22Rv1 (cell line): ENCODE results near the gene PWWP2B.
"Not testable (repeated sequence)": the region's sequence is repeated elsewhere in the genome, so short reads cannot be mapped to it uniquely, and the experiment has no call there.

Experiments
- H3K27ac ChIP-seq: fragments of 450-650 bp; 2 replicates; pipeline ENCODE4 v1.5.1; 2017
- CTCF ChIP-seq: fragments of 450-650 bp; IDR thresholded peaks from 2 replicates; pipeline ENCODE4 v1.5.1; 2017; ENCODE audit warnings: mild to moderate bottlenecking
- ZFX ChIP-seq: fragments of 450-650 bp; IDR thresholded peaks from 2 replicates; pipeline ENCODE4 v1.6.1; 2017; ENCODE audit warnings: antibody characterized with exemption, borderline replicate concordance

The PWWP2B gene

GRCh38 chr10:132382231-132382922 is 14.6 kb upstream of the PWWP2B start:
- TF ChIP-seq ZFX (no peak), CTCF (no peak)
- no peak overlapping the region for H3K27ac ChIP-seq

- TF ChIP-seq ZFX (no peak), CTCF (no peak)
Measured at GRCh38 chr10:132383101-132383500, 13.9 kb upstream of the PWWP2B start.

GRCh38 chr10:132383751-132384196 is 13.2 kb upstream of the PWWP2B start:
- H3K27ac ChIP-seq = no peak overlapping the region

More at GRCh38 chr10:132383101-132383500, 13.9 kb upstream of the PWWP2B start:
- no peak overlapping the region for H3K27ac ChIP-seq

GRCh38 chr10:132384618-132385388 is 12.2 kb upstream of the PWWP2B start:
- no peak overlapping the region for H3K27ac ChIP-seq
- TF ChIP-seq CTCF (no peak), ZFX (no peak)

More at GRCh38 chr10:132383751-132384196, 13.2 kb upstream of the PWWP2B start:
- TF ChIP-seq ZFX = no peak
- TF ChIP-seq CTCF = no peak

- no peak overlapping the region for H3K27ac ChIP-seq
- TF ChIP-seq CTCF = no peak
- TF ChIP-seq ZFX = no peak
Measured at GRCh38 chr10:132385389-132385667, 11.7 kb upstream of the PWWP2B start.

- no peak overlapping the region for H3K27ac ChIP-seq
- TF ChIP-seq ZFX = no peak
- TF ChIP-seq CTCF = no peak
Measured at GRCh38 chr10:132385721-132386418, 11.1 kb upstream of the PWWP2B start.

GRCh38 chr10:132386419-132386831 is 10.6 kb upstream of the PWWP2B start:
- no peak for TF ChIP-seq CTCF
- TF ChIP-seq ZFX = no peak
- H3K27ac ChIP-seq = no peak overlapping the region

GRCh38 chr10:132386896-132387295 is 10.1 kb upstream of the PWWP2B start:
- H3K27ac ChIP-seq = not testable (repeated sequence)
